SK-N-SH treated with all-trans-retinoic acid at 6 μM for 48 hours (cell line): ENCODE measurements around the gene LSM3.

Experiments used
- ATAC-seq: fragments of 200-7000 bp; cut with Tn5 transposase; 3 replicates; pipeline ENCODE4 v1.9.1; 2020; ENCODE audit warnings: mild to moderate bottlenecking, moderate library complexity
- ARNTL ChIP-seq: fragments of 450-650 bp; formaldehyde crosslinking; IDR thresholded peaks from 2 replicates; pipeline ENCODE4 v1.5.0; 2020; ENCODE audit warnings: low read depth, mild to moderate bottlenecking, moderate library complexity, borderline replicate concordance
- BACH2 ChIP-seq: fragments of 250-450 bp; sonication (Bioruptor Pico); IDR thresholded peaks from 2 replicates; pipeline ENCODE4 v1.9.0; 2021; ENCODE audit warnings: mild to moderate bottlenecking, borderline replicate concordance
- CSDC2 ChIP-seq: fragments of 250-450 bp; sonication (Bioruptor Pico); IDR thresholded peaks from 2 replicates; pipeline ENCODE4 v1.5.0; 2020; ENCODE audit warnings: mild to moderate bottlenecking, moderate library complexity
- ESRRG ChIP-seq: fragments of 250-450 bp; sonication (Bioruptor Pico); IDR thresholded peaks from 2 replicates; pipeline ENCODE4 v1.6.1; 2021; ENCODE audit warnings: mild to moderate bottlenecking
- GLIS3 ChIP-seq: fragments of 250-450 bp; sonication (Bioruptor Pico); IDR thresholded peaks from 2 replicates; pipeline ENCODE4 v1.5.0; 2020; ENCODE audit warnings: mild to moderate bottlenecking, moderate library complexity
- ISL1 ChIP-seq: fragments of 250-450 bp; sonication (Bioruptor Pico); IDR thresholded peaks from 2 replicates; pipeline ENCODE4 v2.1.2; 2022; ENCODE audit warnings: mild to moderate bottlenecking, moderate library complexity
- OSR1 ChIP-seq: fragments of 250-450 bp; sonication (Bioruptor Pico); IDR thresholded peaks from 2 replicates; pipeline ENCODE4 v1.8.0; 2022; ENCODE audit warnings: moderate library complexity, mild to moderate bottlenecking, inconsistent platforms
- PPARA ChIP-seq: fragments of 250-450 bp; sonication (Bioruptor Pico); IDR thresholded peaks from 2 replicates; pipeline ENCODE4 v1.5.0; 2020; ENCODE audit warnings: mild to moderate bottlenecking, borderline replicate concordance
- RARB ChIP-seq: fragments of 250-450 bp; sonication (Bioruptor Pico); IDR thresholded peaks from 2 replicates; pipeline ENCODE4 v1.8.0; 2021; ENCODE audit warnings: mild to moderate bottlenecking, moderate library complexity
- SNAI2 ChIP-seq: fragments of 250-450 bp; sonication (Bioruptor Pico); IDR thresholded peaks from 2 replicates; pipeline ENCODE4 v1.5.0; 2020; ENCODE audit warnings: mild to moderate bottlenecking, moderate library complexity
- TCF4 ChIP-seq: fragments of 250-450 bp; sonication (Bioruptor Pico); IDR thresholded peaks from 2 replicates; pipeline ENCODE4 v1.8.0; 2021; ENCODE audit warnings: mild to moderate bottlenecking, moderate library complexity, borderline replicate concordance
- ZC3H10 ChIP-seq: fragments of 250-450 bp; sonication (Bioruptor Pico); IDR thresholded peaks from 2 replicates; pipeline ENCODE4 v1.5.1; 2021; ENCODE audit warnings: mild to moderate bottlenecking, moderate library complexity
- ZFP30 ChIP-seq: fragments of 450-650 bp; formaldehyde crosslinking; IDR thresholded peaks from 2 replicates; pipeline ENCODE4 v1.5.0; 2022; ENCODE audit warnings: mild to moderate bottlenecking, moderate library complexity
- ZNF565 ChIP-seq: fragments of 450-650 bp; formaldehyde crosslinking; conservative IDR thresholded peaks from 2 replicates; pipeline ENCODE4 v1.5.0; 2020; ENCODE audit warnings: low read depth, mild to moderate bottlenecking, moderate library complexity
- ZNF70 ChIP-seq: fragments of 450-650 bp; formaldehyde crosslinking; IDR thresholded peaks from 2 replicates; pipeline ENCODE4 v1.5.0; 2020; ENCODE audit warnings: mild to moderate bottlenecking, moderate library complexity
- ZNF8 ChIP-seq: fragments of 450-650 bp; formaldehyde crosslinking; IDR thresholded peaks from 2 replicates; pipeline ENCODE4 v1.5.0; 2020; ENCODE audit warnings: mild to moderate bottlenecking, moderate library complexity
- TF ChIP-seq, protein P1 (sequence below): fragments of 250-450 bp; sonication (Bioruptor Pico); IDR thresholded peaks from 2 replicates; pipeline ENCODE4 v1.5.1; 2021; ENCODE audit warnings: mild to moderate bottlenecking, moderate library complexity
- TF ChIP-seq, protein P2 (sequence below): fragments of 250-450 bp; sonication (Bioruptor Pico); IDR thresholded peaks from 2 replicates; pipeline ENCODE4 v1.8.0; 2021; ENCODE audit warnings: low read depth, mild to moderate bottlenecking, moderate library complexity, borderline replicate concordance
- TF ChIP-seq, protein P3 (sequence below): fragments of 250-450 bp; sonication (Bioruptor Pico); IDR thresholded peaks from 2 replicates; pipeline ENCODE4 v1.5.0; 2020; ENCODE audit warnings: mild to moderate bottlenecking, moderate library complexity
- TF ChIP-seq, protein P4 (sequence below): fragments of 250-450 bp; sonication (Bioruptor Pico); IDR thresholded peaks from 2 replicates; pipeline ENCODE4 v1.5.1; 2020; ENCODE audit warnings: low read depth, mild to moderate bottlenecking, moderate library complexity
- TF ChIP-seq, protein P5 (sequence below): fragments of 250-450 bp; sonication (Bioruptor Pico); IDR thresholded peaks from 2 replicates; pipeline ENCODE4 v1.8.0; 2020; ENCODE audit warnings: mild to moderate bottlenecking, moderate library complexity, borderline replicate concordance

LSM3 gene

DNA sequence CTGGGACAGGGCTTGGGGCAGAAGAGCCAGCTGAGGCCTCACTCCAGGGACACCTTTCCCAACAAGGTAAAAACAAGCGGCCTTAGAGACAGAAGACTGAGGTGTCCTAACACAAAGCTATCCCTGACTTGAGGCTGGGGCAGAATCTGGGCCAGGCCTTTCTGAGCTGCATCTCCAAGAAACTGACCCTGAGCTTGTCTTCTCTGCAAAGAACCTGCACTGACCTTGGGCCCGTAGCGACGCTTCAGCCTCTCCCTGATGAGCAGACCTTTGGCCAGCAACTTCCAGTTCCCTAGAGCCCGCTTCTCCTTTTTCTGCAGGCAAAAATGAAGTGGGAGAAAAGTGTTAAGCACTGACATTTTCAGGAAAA is 31.6 kb upstream of the LSM3 start:
- TF ChIP-seq ARNTL (CRISPR knock-in tag), result no peak
- no peak for ATAC-seq

DNA sequence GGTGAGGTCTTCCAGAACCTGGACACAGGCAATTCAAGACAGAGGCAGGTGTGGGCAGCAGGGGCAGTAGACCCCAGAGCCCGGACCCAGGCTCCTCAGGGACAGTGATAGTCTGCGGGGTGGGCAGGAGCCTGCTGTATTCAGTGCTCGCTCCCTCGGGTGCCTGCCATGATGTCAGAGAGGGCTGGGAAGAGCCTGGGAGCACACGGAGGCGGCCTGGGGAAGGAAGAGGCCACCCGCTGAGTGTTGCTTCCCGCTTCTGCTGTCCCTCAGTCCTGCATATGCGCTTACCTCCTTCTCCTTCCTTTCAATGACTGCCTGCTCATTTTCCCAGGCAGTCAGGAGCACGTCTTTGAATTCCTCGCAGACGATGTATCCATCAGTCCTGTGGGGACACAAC is 31.0 kb upstream of the LSM3 start:
- TF ChIP-seq RARB (no peak), ESRRG (CRISPR knock-in tag) (no peak), ZNF8 (CRISPR knock-in tag) (no peak), ISL1 (no peak), PPARA (no peak), OSR1 (CRISPR knock-in tag) (no peak), ARNTL (CRISPR knock-in tag) (no peak), GLIS3 (no peak), CSDC2 (no peak), TCF4 (CRISPR knock-in tag) (no peak), BACH2 (CRISPR knock-in tag) (no peak), SNAI2 (CRISPR knock-in tag) (no peak)
- TF ChIP-seq, protein P1, sequence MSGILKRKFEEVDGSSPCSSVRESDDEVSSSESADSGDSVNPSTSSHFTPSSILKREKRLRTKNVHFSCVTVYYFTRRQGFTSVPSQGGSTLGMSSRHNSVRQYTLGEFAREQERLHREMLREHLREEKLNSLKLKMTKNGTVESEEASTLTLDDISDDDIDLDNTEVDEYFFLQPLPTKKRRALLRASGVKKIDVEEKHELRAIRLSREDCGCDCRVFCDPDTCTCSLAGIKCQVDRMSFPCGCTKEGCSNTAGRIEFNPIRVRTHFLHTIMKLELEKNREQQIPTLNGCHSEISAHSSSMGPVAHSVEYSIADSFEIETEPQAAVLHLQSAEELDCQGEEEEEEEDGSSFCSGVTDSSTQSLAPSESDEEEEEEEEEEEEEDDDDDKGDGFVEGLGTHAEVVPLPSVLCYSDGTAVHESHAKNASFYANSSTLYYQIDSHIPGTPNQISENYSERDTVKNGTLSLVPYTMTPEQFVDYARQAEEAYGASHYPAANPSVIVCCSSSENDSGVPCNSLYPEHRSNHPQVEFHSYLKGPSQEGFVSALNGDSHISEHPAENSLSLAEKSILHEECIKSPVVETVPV, result no peak
- TF ChIP-seq, protein P2, sequence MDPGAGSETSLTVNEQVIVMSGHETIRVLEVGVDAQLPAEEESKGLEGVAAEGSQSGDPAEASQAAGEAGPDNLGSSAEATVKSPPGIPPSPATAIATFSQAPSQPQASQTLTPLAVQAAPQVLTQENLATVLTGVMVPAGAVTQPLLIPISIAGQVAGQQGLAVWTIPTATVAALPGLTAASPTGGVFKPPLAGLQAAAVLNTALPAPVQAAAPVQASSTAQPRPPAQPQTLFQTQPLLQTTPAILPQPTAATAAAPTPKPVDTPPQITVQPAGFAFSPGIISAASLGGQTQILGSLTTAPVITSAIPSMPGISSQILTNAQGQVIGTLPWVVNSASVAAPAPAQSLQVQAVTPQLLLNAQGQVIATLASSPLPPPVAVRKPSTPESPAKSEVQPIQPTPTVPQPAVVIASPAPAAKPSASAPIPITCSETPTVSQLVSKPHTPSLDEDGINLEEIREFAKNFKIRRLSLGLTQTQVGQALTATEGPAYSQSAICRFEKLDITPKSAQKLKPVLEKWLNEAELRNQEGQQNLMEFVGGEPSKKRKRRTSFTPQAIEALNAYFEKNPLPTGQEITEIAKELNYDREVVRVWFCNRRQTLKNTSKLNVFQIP (CRISPR knock-in tag), result no peak
- TF ChIP-seq, protein P3, sequence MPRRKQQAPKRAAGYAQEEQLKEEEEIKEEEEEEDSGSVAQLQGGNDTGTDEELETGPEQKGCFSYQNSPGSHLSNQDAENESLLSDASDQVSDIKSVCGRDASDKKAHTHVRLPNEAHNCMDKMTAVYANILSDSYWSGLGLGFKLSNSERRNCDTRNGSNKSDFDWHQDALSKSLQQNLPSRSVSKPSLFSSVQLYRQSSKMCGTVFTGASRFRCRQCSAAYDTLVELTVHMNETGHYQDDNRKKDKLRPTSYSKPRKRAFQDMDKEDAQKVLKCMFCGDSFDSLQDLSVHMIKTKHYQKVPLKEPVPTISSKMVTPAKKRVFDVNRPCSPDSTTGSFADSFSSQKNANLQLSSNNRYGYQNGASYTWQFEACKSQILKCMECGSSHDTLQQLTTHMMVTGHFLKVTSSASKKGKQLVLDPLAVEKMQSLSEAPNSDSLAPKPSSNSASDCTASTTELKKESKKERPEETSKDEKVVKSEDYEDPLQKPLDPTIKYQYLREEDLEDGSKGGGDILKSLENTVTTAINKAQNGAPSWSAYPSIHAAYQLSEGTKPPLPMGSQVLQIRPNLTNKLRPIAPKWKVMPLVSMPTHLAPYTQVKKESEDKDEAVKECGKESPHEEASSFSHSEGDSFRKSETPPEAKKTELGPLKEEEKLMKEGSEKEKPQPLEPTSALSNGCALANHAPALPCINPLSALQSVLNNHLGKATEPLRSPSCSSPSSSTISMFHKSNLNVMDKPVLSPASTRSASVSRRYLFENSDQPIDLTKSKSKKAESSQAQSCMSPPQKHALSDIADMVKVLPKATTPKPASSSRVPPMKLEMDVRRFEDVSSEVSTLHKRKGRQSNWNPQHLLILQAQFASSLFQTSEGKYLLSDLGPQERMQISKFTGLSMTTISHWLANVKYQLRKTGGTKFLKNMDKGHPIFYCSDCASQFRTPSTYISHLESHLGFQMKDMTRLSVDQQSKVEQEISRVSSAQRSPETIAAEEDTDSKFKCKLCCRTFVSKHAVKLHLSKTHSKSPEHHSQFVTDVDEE (CRISPR knock-in tag), result no peak
- TF ChIP-seq, protein P4, sequence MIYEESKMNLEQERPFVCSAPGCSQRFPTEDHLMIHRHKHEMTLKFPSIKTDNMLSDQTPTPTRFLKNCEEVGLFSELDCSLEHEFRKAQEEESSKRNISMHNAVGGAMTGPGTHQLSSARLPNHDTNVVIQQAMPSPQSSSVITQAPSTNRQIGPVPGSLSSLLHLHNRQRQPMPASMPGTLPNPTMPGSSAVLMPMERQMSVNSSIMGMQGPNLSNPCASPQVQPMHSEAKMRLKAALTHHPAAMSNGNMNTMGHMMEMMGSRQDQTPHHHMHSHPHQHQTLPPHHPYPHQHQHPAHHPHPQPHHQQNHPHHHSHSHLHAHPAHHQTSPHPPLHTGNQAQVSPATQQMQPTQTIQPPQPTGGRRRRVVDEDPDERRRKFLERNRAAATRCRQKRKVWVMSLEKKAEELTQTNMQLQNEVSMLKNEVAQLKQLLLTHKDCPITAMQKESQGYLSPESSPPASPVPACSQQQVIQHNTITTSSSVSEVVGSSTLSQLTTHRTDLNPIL (CRISPR knock-in tag), result no peak
- TF ChIP-seq, protein P5, sequence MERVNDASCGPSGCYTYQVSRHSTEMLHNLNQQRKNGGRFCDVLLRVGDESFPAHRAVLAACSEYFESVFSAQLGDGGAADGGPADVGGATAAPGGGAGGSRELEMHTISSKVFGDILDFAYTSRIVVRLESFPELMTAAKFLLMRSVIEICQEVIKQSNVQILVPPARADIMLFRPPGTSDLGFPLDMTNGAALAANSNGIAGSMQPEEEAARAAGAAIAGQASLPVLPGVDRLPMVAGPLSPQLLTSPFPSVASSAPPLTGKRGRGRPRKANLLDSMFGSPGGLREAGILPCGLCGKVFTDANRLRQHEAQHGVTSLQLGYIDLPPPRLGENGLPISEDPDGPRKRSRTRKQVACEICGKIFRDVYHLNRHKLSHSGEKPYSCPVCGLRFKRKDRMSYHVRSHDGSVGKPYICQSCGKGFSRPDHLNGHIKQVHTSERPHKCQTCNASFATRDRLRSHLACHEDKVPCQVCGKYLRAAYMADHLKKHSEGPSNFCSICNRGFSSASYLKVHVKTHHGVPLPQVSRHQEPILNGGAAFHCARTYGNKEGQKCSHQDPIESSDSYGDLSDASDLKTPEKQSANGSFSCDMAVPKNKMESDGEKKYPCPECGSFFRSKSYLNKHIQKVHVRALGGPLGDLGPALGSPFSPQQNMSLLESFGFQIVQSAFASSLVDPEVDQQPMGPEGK (CRISPR knock-in tag), result no peak
- ATAC-seq, result no peak

DNA sequence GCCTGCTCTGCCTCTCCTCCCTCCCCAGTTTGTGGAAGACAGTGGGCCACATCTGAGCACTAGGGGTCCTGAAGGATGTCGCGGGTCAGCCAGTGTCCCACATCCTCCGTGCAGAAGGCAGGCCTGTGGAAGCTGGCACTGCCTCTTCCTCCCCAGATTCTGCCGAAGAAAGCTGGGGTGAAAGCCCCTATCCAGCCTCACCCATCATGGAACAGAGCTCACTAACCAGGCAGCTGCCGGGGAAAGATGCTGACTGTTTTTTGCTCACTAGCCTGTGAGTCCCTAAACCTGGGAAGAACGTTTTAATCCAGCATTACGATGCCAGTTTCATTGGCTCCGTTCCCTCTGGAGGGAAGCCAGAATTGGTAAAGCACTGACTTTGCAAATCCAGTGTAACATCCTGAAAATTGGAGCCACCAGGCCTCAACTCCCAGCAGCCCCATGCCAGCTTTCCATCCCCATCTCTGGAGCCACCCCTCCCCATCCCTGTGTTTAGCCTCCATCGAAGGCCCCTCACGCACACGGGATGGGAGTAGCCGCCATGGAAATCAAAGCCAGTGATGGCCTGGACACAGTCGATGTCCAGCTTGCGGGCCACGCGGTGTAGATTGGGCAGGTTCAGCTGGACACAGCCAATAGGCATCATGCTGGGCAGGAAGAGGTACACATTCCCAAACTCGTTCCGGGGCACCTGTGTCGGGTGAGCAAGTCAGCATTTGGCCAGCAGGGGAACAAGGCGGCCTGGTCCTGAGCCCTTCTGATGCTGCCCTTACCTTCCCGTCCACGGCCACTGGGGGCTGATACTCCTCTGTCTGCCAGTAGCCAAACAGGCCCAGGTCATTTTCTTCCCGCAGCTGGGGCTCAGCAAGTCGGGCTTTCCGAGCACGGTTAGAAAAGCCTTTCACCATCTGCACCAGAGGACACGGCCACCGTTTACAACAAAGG is 30.3 kb upstream of the LSM3 start:
- TF ChIP-seq ZFP30, result no peak
- no peak for TF ChIP-seq BACH2 (CRISPR knock-in tag)
- no peak for TF ChIP-seq RARB
- TF ChIP-seq, protein P1, result no peak
- no peak for TF ChIP-seq TCF4 (CRISPR knock-in tag)
- TF ChIP-seq PPARA, result no peak
- TF ChIP-seq SNAI2 (CRISPR knock-in tag), result no peak
- TF ChIP-seq ZC3H10 (CRISPR knock-in tag), result no peak
- TF ChIP-seq ISL1, result no peak
- no peak for TF ChIP-seq ZNF565 (CRISPR knock-in tag)
- TF ChIP-seq, protein P2 (CRISPR knock-in tag), result no peak
- TF ChIP-seq ARNTL (CRISPR knock-in tag), result no peak
- no peak for TF ChIP-seq ZNF70 (CRISPR knock-in tag)
- TF ChIP-seq, protein P4 (CRISPR knock-in tag), result no peak
- no peak for TF ChIP-seq ESRRG (CRISPR knock-in tag)
- no peak for ATAC-seq
